C4-2B (cell line): ENCODE measurements around the gene TPTE2.
"Not testable (repeated sequence)": the region's sequence is repeated elsewhere in the genome, so short reads cannot be mapped to it uniquely, and the experiment has no call there.

Source experiments
- ZFX ChIP-seq: fragments of 450-650 bp; IDR thresholded peaks from 2 replicates; pipeline ENCODE4 v1.6.1; 2017
- TF ChIP-seq, protein P1 (sequence below): fragments of 450-650 bp; conservative IDR thresholded peaks from 2 replicates; pipeline ENCODE4 v1.5.1; 2017; ENCODE audit warnings: mild to moderate bottlenecking

- TF ChIP-seq, protein P1, sequence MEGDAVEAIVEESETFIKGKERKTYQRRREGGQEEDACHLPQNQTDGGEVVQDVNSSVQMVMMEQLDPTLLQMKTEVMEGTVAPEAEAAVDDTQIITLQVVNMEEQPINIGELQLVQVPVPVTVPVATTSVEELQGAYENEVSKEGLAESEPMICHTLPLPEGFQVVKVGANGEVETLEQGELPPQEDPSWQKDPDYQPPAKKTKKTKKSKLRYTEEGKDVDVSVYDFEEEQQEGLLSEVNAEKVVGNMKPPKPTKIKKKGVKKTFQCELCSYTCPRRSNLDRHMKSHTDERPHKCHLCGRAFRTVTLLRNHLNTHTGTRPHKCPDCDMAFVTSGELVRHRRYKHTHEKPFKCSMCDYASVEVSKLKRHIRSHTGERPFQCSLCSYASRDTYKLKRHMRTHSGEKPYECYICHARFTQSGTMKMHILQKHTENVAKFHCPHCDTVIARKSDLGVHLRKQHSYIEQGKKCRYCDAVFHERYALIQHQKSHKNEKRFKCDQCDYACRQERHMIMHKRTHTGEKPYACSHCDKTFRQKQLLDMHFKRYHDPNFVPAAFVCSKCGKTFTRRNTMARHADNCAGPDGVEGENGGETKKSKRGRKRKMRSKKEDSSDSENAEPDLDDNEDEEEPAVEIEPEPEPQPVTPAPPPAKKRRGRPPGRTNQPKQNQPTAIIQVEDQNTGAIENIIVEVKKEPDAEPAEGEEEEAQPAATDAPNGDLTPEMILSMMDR, result not testable (repeated sequence)
- not testable (repeated sequence) for TF ChIP-seq ZFX
Observed at GRCh38 chr13:19549245-19549644, 12.1 kb downstream of the TPTE2 start.
